GM12864 (cell line): ENCODE data around the gene SMIM20.

Experiments used
- DNase-seq: peaks from one replicate; pipeline ENCODE4 v3.0.0-alpha.2; 2011; ENCODE audit warnings: low read depth
- H3K4me3 ChIP-seq: 2 replicates; pipeline ENCODE4 v1.5.1; 2011; ENCODE audit warnings: mild to moderate bottlenecking, low read depth, low read length, control low read depth
- CTCF ChIP-seq: IDR thresholded peaks from 2 replicates; pipeline ENCODE4 v1.5.1; 2011; ENCODE audit warnings: low read depth, mild to moderate bottlenecking, moderate library complexity, low read length, control low read depth, inconsistent platforms; ENCODE audit errors: missing control alignments

SMIM20 gene

DNA sequence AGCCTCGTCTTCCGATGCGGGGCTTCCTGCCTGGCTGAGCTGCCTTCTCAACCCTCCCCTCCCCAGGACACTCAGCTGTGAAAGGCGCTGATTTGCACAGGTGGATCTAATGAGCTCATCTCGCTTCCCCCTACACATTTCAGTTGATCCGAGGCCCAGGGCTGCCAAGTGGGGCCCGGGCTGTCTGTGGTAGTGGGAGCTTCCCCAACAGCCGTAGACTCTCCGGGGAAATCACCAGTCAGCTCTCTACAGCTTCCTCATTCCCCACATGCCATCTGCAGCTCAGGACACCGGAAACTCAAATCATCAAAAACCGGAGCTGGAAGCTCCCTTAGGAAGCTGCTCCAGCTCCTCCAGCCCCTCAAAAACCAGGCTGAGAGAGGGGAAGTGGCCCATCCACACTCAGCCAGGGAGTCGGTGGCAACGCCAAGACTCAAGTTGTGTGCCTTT lies 56.2 kb downstream of the SMIM20 start:
- no peak for DNase-seq
- TF ChIP-seq CTCF = no peak
- H3K4me3 ChIP-seq = no peak overlapping the region

GRCh38 chr4:25970691-25971432 lies 56.8 kb downstream of the SMIM20 start:
- no peak for DNase-seq
- TF ChIP-seq CTCF = no peak

GRCh38 chr4:25972366-25972765 lies 58.3 kb downstream of the SMIM20 start:
- no peak for TF ChIP-seq CTCF
- no peak for DNase-seq
- H3K4me3 ChIP-seq = no peak overlapping the region

More at GRCh38 chr4:25970691-25971432, 56.8 kb downstream of the SMIM20 start:
- no peak overlapping the region for H3K4me3 ChIP-seq

GRCh38 chr4:25972984-25973745 lies 59.1 kb downstream of the SMIM20 start:
- no peak for TF ChIP-seq CTCF
- no peak overlapping the region for H3K4me3 ChIP-seq
- DNase-seq = no peak

GRCh38 chr4:25976780-25977179 lies 62.8 kb downstream of the SMIM20 start:
- DNase-seq = no peak
- H3K4me3 ChIP-seq = no peak overlapping the region
- no peak for TF ChIP-seq CTCF

- no peak overlapping the region for H3K4me3 ChIP-seq
- no peak for TF ChIP-seq CTCF
- no peak for DNase-seq
These were observed 63.6 kb downstream of the SMIM20 start for GRCh38 chr4:25977397-25978170.
